Lower leg skin (tissue), 3 donors: Measurements from ENCODE around the gene NKAIN4.

Experiments used
- POLR2A ChIP-seq, 2 donors: fragments of 450-650 bp; IDR thresholded peaks; one replicate each; pipeline ENCODE4 v1.6.1; 2016 to 2017; ENCODE audit warnings: antibody characterized with exemption in 2 of 2, mild to moderate bottlenecking in 1 of 2, moderate library complexity in 1 of 2
- TF ChIP-seq, protein P1 (sequence below), 3 donors: fragments of 450-650 bp; IDR thresholded peaks; one replicate each; pipeline ENCODE4 v1.5.1; 2016; ENCODE audit warnings: antibody characterized with exemption in 3 of 3, mild to moderate bottlenecking in 3 of 3, moderate library complexity in 2 of 3

DNA sequence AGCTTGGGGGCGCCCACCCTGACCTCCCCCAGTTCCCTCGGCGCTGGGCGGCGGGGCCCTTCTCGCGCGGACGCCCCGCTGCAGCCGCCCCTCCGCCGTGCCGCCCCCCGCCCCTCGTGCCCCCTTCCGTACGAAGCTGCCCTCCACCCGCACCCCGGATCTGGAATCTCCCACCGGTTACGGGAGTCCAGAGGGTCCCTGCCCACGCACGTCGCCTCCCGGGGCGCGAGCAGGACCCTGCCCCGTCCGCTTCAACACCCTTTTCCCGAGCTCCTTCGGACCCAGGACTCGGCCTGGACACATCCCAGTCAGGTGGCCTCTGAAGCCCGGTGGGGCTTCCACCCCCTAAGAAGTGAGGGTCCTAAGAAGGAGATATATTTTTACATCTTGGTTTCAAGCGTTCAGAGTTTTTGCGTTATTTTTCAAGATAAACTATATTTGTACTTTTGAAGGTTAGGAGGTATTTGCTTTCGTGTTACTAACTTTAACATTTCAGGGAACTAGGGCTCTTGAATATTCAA is 18.9 kb upstream of the NKAIN4 start:
- TF ChIP-seq, protein P1, sequence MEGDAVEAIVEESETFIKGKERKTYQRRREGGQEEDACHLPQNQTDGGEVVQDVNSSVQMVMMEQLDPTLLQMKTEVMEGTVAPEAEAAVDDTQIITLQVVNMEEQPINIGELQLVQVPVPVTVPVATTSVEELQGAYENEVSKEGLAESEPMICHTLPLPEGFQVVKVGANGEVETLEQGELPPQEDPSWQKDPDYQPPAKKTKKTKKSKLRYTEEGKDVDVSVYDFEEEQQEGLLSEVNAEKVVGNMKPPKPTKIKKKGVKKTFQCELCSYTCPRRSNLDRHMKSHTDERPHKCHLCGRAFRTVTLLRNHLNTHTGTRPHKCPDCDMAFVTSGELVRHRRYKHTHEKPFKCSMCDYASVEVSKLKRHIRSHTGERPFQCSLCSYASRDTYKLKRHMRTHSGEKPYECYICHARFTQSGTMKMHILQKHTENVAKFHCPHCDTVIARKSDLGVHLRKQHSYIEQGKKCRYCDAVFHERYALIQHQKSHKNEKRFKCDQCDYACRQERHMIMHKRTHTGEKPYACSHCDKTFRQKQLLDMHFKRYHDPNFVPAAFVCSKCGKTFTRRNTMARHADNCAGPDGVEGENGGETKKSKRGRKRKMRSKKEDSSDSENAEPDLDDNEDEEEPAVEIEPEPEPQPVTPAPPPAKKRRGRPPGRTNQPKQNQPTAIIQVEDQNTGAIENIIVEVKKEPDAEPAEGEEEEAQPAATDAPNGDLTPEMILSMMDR (IDR thresholded peaks at IDR 0.05): no peak
- TF ChIP-seq POLR2A (IDR thresholded peaks at IDR 0.05): no peak
